ENCODE results near the gene MTX1.

Gene MTX1

DNA sequence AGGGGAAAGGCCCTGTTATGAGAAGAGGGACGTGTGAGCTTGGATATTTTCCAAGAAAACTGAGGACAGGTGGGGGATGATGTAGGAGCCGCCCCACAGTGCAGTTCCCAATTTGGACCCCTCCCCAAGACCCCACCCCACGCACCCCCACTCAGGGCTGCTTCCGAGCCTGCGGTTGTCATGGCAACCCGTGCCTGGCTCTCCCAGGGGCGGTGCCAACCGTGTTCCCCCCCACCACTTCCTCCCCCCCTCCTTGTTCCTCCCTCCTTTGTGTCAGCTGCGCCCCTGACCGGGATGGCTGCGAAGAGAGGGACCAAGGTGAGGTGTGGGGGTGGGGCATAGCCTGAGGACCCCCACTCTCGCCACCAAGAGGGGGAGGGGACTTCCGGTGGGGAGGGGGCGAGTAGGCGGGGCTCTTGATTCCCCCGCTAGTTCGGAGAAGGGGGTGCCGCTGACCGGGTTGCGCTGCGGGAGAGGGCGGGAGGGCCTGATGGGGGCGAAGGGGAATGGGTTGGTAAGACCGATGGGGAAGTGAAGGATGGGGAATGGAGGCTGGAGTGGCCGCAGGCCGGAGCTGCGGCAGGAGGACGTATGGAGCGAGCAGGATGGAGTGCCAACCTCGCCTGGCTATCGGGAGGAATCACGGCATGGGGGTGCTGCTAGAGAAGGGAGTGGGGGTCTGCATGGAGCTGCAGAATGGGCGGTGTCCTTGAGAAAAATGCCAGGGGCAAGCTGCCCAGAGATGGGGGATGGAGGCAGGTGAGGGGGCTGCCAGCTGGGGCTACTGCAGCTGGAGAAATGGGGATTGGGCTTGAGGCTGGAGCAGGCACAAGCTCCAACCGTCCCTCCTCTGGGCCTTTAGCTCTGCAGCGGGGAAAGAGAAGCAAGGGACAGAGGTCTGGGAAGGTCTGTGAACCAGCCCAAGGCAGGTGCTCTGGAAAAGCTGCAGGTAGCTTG is 33.9 kb upstream of the MTX1 start:
- DNase-seq = peak in 1 of 2 experiments; percentile 61

DNA sequence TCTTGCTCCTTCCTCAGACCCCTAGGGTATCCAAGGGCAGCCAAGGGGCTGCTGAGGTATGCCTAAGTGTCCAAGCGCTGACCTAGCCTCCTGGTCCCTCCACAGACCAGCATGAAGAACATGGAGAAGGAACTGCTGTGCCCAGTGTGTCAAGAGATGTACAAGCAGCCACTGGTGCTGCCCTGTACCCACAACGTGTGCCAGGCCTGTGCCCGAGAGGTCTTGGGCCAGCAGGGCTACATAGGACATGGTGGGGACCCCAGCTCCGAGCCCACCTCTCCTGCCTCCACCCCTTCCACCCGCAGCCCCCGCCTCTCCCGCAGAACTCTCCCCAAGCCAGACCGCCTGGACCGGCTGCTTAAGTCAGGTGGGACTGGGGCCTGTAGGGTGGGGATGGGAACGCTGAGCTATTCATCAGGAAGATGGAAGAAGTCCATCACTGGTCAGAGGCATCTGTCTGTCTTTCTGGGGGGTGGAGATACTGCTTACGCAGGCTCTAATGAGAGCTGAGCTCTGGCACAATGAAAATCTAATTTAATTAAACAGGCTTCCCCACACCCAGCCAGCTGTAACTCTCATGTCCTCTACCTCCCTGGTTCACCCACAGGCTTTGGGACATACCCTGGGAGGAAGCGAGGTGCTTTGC is 33.1 kb upstream of the MTX1 start:
- no peak for DNase-seq

DNA sequence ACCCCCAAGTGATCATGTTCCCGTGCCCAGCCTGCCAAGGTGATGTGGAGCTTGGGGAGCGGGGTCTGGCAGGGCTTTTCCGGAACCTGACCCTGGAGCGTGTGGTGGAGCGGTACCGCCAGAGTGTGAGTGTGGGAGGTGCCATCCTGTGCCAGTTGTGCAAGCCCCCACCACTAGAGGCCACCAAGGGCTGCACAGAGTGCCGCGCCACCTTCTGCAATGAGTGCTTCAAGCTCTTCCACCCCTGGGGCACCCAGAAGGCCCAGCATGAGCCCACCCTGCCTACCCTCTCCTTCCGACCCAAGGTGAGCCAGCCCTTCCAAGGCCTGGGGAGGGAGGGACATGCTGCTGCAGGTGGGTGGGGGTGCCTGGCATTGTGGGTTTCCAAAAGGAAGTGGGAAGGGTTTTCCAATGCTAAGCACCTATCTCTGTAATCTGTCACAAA is 32.5 kb upstream of the MTX1 start:
- no peak for DNase-seq

DNA sequence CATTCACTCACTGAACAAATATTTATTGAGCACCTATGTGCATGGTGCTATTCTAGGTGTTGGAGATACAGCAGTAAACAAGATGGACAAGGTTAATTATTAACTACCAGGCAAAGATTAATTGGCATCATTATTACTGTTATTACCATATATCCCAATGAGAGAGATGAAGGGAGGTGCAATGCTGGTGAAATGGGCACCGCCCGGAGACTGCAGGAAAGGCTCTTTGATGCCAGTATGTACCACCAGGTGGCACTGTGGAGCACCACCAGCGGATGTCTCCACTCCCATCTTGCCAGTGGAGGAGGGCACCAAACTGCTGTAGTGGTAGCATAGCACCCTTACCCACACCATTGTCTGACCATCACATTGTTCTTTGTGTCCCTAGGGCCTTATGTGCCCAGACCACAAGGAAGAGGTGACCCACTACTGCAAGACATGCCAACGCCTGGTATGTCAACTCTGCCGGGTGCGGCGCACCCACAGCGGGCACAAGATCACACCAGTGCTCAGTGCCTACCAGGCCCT is 31.9 kb upstream of the MTX1 start:
- DNase-seq = peak; percentile 35 to 59

DNA sequence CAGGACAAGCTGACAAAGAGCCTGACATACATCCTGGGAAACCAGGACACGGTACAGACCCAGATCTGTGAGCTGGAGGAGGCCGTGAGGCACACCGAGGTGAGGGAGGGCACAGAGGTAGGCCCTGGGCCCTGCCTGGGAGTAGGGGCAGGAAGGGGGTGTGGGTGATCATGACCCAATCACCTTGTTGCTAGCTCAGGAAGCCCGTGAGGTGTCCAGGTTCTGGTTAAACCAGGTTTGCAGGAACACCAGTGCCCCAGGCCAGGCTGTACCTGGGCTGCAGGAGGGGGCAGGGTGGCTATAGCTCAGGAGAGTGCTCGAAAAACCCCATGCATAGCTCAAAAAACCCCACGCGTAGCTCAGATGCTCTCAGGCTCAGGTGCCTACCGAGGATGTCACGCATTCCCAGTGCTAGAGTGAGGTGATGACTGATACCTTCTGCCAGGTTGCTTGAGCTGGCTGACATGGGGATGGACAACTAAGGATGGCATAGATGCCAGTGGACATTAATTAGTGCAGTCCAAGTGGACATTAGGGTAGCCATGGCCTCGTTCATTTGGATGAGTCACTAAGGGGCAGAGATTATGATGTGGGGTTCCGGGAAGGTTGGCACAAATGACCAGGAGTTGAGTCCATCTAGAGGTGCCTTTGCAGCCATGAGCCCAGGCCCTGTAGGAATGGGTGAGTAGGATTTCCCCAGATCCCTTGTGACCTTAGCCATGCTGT is 31.1 kb upstream of the MTX1 start:
- no peak for DNase-seq

DNA sequence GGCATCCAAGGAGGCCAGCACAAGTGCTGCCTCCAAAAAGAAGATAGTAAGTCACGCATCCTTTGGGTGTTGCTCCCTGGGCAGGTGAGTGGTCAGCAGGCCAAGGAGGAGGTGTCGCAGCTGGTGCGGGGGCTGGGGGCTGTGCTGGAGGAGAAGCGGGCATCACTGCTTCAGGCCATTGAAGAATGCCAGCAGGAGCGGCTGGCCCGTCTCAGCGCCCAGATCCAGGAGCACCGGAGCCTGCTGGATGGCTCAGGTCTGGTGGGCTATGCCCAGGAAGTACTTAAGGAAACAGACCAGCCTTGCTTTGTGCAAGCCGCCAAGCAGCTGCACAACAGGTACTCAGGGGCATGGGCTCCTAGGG is 30.6 kb upstream of the MTX1 start:
- DNase-seq = no peak

DNA sequence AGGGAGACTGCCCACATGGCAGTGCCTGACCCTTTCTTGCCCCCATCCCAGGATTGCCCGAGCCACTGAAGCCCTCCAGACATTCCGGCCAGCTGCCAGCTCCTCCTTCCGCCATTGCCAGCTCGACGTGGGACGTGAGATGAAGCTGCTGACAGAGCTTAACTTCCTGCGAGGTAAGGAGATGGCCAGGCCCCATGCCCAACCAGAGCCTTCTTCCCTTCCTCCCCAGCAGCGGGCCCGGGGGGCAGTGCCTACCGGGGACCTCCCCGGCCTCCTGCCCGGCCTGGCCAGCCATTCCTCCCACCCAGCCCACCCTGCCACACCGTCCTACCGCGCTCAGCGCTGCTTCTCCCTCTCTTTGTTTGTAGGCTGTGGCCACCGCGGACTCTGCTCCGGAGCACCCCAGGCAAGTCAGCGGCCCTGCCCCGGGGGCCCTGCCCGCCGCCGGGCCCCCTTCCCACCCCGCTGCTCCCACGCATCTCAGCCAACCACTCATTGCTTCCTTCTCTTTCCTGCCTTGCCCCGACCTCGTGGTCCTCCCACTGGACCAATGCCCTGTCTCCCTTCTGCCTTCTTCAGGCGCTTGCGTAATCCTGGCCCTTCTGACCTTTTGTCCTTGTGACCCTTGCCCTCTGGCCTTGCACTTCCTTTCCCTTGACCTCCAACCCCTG is 29.9 kb upstream of the MTX1 start:
- DNase-seq = no peak

DNA sequence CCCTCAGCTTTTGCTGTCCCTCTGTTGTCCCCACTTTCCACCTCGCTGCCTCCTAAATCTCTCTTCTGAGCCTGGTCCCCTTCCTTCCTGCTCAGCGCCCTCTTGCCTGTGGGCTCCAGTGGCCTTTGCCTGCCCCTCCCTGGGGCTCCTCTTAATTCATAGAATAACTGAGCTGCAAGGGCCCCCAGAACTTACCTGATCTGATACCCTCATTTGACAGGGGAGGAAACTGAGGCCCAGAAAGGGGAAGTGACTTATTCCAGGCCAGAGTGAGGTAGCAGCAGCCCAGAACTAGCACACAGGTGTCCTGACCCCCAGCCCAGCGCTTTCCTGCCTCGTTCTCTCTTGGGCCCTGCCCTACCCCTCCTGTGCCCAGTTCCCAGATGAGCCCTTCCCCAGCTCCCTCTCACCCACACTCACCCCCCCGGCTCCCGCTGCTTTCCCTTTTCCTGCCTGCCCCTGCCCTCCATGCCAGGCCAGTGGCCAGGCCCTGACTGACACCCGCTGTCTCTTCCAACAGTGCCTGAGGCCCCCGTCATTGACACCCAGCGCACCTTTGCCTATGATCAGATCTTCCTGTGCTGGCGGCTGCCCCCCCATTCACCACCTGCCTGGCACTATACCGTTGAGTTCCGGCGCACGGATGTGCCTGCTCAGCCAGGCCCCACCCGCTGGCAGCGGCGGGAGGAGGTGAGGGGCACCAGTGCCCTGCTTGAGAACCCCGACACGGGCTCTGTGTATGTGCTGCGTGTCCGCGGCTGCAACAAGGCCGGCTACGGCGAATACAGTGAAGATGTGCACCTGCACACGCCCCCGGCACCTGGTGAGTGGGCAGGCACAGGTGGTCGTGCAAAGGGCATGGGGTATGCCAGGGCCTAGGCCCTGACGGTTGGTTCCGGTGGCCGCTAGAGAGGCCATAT is 29.1 kb upstream of the MTX1 start:
- DNase-seq = no peak

DNA sequence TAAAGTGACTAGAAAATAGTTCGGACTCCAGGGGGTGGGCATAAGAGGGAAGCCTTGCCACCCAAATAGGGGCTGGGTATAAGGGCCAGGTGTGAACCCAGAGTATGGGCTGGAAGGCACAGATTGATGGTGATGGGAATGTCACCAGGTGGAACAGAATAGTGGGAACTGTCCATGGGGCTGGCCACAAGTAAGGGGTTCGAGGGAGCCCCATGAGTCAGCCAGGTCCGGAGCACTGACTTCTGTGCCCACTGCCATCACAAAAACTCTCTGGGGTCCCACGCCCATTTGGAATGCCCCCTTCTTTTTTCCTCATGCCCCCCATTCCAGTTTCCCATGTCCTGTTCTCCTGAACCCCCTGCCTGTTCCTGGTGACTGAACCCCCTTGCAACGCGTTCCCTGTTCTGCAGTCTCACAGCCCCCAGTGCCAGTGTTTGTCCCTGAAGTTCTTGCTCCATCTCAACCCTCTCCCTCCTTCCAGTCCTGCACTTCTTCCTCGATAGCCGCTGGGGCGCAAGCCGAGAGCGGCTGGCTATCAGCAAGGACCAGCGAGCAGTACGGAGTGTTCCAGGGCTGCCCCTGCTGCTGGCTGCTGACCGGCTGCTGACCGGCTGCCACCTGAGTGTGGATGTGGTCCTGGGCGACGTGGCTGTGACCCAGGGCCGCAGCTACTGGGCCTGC is 27.0 kb upstream of the MTX1 start:
- no peak for DNase-seq

DNA sequence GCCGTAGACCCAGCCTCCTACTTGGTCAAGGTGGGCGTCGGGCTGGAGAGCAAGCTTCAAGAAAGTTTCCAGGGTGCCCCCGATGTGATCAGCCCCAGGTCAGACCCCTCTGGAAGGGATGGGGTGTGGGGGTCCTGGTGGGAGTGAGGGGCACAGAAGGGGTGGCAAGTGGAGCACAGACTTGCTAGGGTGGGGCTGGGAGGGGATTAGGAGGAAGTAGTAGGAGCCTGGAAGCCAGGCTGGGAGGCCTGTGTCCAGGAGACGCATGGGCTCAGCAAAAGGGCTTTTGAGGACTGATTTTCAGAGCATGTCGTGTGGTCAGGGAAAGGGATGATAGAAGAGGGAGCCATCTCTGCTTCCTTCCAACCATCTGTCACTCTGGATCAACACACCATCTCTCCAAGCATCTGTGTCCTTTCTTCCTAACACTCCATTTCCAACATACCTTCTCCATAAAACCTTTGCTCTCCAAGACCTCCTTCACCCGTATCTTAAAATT is 26.4 kb upstream of the MTX1 start:
- DNase-seq = no peak

DNA sequence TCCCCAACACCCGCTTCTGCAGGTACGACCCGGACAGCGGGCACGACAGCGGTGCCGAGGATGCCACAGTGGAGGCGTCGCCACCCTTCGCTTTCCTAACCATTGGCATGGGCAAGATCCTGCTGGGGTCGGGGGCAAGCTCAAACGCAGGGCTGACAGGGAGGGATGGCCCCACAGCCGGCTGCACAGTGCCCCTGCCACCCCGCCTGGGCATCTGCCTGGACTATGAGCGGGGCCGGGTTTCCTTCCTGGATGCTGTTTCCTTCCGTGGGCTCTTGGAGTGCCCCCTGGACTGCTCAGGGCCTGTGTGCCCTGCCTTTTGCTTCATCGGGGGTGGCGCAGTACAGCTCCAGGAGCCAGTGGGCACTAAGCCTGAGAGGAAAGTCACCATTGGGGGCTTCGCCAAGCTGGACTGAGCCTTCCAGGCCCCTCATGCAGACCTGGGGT is 24.7 kb upstream of the MTX1 start:
- DNase-seq = no peak

DNA sequence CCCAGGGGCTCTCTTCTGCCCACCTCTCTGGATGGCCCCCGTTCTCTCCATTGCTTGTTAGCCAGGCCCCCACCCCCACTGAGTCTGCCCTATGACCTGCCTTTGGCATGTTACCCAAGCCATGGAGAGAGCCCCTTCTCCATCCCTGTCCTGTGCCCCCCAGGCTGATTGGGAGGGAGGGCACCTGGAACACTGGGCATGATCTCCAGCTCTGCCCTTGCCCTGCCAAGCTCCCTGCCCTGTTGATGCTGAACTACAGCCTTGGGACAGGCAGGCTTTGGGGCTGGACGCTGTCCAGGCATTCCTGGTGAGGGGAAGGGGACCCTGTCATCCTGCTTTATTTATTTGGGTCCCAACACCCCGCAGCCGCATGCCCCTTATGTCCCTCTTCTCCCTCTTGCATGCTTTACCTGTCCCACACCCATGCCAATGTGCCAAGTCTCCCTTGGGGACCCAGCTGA is 24.1 kb upstream of the MTX1 start:
- DNase-seq = no peak

DNA sequence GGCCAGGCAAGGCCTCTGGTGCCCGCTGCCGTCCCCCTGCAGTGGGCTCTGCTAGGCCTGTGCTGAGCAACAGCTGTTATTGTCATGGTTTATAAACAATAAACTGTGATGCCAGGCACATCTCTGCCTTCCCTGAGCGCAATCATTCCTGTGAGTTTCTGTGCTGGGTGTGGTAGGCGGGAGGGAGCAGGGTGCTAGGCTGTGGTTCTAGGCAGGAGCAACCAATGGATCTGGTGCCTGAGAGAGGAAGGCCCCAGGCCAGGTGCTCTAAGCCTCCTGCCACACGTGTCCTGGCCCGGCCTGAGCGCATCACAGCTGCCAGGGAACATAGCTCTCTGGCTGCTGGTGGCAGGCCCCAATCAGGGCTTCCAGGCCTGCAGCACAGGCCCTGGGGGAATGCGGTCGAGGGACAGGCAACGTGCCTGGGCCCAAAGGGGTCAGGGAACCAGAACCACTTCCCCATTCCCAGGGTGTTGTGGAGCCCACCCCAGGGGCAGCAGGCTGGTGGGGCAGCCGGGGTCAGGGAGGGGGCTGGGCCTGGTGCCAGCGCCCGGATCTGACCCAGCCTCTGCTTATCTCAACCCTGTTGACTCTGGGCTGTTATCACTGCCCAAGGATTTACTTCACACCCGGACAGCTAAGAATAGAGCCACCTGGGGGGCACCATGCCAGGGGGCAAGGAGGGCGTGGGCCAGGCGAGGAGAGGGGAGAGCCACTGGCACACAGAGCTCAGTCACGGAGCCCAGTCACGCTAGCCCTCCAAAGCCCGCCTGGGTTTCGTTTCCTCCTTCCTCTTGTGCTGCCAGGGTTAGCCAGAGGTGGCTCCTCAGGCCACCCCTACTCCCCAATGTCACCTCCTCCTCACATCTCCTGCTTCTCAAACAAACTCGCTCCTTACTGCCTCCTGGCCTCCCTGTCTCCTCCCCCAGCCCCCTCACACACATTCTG is 23.4 kb upstream of the MTX1 start:
- DNase-seq = no peak

DNA sequence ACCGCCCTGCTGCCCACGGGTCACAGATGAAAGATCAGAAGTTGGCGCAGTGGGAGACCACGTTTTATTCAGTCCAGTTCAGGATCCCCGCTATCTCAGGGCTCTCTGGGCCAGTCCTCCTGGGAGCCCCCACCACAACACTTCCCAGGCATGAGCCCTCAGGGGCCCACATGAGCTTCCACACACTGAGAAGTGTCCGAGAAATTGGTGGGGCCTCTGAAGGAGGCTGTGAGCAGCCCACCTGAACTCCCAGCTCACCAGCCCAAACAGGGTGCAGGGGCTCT is 22.8 kb upstream of the MTX1 start:
- no peak for DNase-seq

DNA sequence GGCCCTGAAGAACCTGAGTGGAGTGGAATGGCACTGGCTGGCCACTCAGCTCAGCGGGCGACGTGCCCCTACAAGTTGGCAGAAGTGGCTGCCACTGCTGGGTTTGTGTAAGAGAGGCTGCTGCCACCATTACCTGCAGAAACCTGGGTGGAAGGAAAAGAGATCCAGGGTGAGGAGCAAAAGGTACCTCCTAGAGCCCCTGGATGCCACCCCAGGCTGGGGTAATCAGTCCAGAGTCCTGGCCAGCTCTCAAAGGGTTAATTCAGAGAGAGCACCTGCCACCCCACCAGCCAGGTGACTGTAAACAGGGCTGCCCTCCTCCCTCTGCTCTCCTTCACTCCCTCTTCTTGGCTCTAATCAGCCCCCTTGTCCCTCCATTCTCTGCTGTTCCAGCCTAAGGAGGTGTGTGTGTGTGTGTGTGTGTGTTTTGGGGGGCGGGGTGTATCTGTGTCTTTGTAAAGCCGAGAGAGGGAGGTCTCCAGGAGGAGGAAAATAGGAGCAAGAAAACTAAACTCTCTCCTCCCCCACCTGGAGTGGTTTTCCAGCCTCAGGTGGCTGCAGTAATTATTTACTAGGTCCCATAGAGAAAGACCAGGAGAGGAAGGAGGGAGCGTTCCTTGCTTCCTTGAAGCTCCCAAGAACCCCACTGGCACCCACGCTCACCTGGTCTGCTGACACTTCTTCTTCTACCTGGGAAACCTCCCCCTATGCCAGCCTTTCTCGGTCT is 22.3 kb upstream of the MTX1 start:
- no peak for DNase-seq

DNA sequence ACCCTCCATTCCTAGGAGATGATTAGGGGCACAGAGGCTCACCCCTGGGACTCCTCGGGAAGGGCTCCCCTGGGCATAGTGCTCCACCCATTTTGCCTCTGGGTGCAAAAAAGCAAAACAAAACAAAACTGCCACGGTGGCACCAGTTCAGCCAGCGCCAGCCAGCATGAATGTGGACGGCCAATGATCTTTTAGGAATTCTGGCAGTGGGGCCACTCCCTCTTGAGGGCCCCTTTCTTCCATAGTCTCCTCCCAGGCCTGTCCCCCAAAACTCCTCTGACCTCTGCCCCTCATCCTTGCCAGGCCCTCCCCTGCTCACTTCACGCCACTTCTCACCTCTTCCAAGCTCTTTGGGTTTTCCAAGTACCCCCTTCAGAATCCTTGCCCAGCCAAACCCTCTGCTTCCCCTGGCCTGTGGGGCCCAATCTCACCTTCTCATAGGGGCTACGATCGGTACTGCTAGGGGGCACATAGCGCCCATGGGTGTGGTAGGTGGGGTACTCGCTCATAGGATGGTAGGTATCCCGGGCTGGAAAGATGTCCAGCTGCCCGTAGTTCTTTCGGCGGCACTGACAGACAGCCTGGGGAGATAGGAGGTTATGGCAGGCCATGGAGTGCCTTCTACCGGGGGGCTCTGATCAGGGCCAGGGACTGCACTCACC is 21.6 kb upstream of the MTX1 start:
- DNase-seq = no peak

DNA sequence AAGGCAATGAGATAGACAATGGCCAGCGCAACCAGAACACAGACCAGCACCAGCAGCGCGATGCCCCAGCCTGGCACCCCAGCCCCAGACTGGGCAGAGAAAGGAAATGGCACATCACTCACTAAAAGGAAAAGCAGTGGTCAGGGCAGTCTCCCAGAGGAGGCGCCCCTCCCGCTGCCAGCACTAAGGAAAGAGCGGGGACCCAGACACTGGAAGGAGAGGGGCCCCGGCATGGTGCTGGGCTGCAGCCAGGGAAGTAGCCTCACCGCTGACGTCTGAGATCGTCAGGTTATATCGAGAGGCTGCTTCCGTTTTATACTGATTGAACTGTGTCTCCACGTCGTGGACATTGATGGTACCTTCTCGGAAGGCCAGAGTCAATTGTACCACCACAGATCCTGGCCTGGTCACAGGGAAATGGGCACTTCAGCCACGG is 21.0 kb upstream of the MTX1 start:
- DNase-seq = no peak

DNA sequence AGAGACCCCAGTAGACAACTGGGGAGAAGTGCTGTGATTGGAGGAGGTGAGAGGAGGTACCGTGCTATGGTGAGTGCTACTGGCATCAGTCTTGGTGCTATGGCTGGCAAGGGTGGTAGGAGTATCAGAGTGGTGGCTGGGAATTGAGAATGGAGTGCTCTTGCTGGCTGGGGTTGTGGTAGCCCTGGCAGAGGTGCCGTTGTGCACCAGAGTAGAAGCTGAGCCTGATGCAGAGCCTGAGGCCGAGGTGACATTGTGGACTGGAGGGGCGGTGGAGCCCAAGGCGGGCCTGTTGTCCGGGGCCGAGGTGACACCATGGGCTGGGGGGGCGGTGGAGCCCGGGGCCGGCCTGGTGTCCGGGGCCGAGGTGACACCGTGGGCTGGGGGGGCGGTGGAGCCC is 20.2 kb upstream of the MTX1 start:
- no peak for DNase-seq

Measured in NCI-H524 (cell line).